GM23338 (cell line): ENCODE results near the gene CPNE7. TPM values are rescaled to one million over a fixed set of nuclear protein-coding genes. Genes with fewer than 3 reads are reported as not detected.

Experiments used
- ATAC-seq: fragments of 200-7000 bp; cut with Tn5 transposase; 3 replicates; pipeline ENCODE4 v1.9.1; 2020
- DNase-seq: peaks from one replicate; pipeline ENCODE4 v3.0.0-alpha.2; 2015; ENCODE audit warnings: low spot score
- H2AFZ ChIP-seq: fragments of 200-600 bp; sonication (generic); 2 replicates; pipeline ENCODE4 v1.8.0; 2016; ENCODE audit warnings: antibody characterized with exemption, mild to moderate bottlenecking, moderate library complexity
- H3F3A ChIP-seq: fragments of 200-600 bp; sonication (generic); replicated peaks from 2 replicates; pipeline ENCODE4 v1.8.0; 2017; ENCODE audit warnings: antibody characterized with exemption, mixed run types, low read depth
- H3K27ac ChIP-seq: fragments of 200-600 bp; sonication (generic); 2 replicates; pipeline ENCODE4 v1.6.1; 2016; ENCODE audit warnings: low read depth
- H3K27me3 ChIP-seq: fragments of 200-600 bp; sonication (generic); 2 replicates; pipeline ENCODE4 v1.8.0; 2016; ENCODE audit warnings: mild to moderate bottlenecking, mixed run types, moderate library complexity; ENCODE audit not compliant: insufficient read depth
- H3K36me3 ChIP-seq: fragments of 200-600 bp; sonication (generic); 2 replicates; pipeline ENCODE4 v1.8.0; 2016; ENCODE audit warnings: mild to moderate bottlenecking; ENCODE audit not compliant: insufficient read depth
- H3K4me1 ChIP-seq: fragments of 200-600 bp; sonication (generic); 2 replicates; pipeline ENCODE4 v1.8.0; 2016; ENCODE audit warnings: mild to moderate bottlenecking, moderate library complexity; ENCODE audit not compliant: insufficient read depth
- H3K4me2 ChIP-seq: fragments of 200-600 bp; sonication (generic); 2 replicates; pipeline ENCODE4 v1.7.1; 2017; ENCODE audit warnings: mixed run types
- H3K4me3 ChIP-seq: fragments of 200-600 bp; sonication (generic); 2 replicates; pipeline ENCODE4 v1.6.1; 2016; ENCODE audit warnings: mixed run types
- H3K79me2 ChIP-seq: fragments of 200-600 bp; sonication (generic); replicated peaks from 2 replicates; pipeline ENCODE4 v1.8.0; 2017; ENCODE audit warnings: mild to moderate bottlenecking; ENCODE audit not compliant: insufficient read depth
- H3K9me2 ChIP-seq: fragments of 200-600 bp; sonication (generic); 2 replicates; pipeline ENCODE4 v1.8.0; 2017; ENCODE audit not compliant: insufficient read depth
- H4K20me1 ChIP-seq: fragments of 200-600 bp; sonication (generic); replicated peaks from 2 replicates; pipeline ENCODE4 v1.8.0; 2017; ENCODE audit warnings: mild to moderate bottlenecking; ENCODE audit not compliant: insufficient read depth
- H3K27ac Mint-ChIP-seq: 2 replicates; pipeline ENCODE4 v1.8.0; 2020; ENCODE audit warnings: inconsistent platforms, mild to moderate bottlenecking, moderate library complexity, mixed read lengths
- H3K27me3 Mint-ChIP-seq: 3 replicates; pipeline ENCODE4 v1.8.0; 2022; ENCODE audit warnings: low read depth, mild to moderate bottlenecking, moderate library complexity, mixed read lengths, inconsistent platforms; ENCODE audit not compliant: insufficient read depth, poor library complexity
- H3K36me3 Mint-ChIP-seq: 3 replicates; pipeline ENCODE4 v1.8.0; 2021; ENCODE audit warnings: low read depth, mild to moderate bottlenecking, inconsistent platforms, moderate library complexity, mixed read lengths
- H3K4me1 Mint-ChIP-seq: 3 replicates; pipeline ENCODE4 v1.8.0; 2020; ENCODE audit warnings: mild to moderate bottlenecking, inconsistent platforms, mixed read lengths
- H3K4me3 Mint-ChIP-seq: 3 replicates; pipeline ENCODE4 v1.8.0; 2021; ENCODE audit warnings: moderate library complexity, mild to moderate bottlenecking, inconsistent platforms, mixed read lengths
- H3K9me3 Mint-ChIP-seq: 3 replicates; pipeline ENCODE4 v1.8.0; 2020; ENCODE audit warnings: moderate library complexity, mild to moderate bottlenecking, inconsistent platforms, mixed read lengths
- CREB1 ChIP-seq: fragments of 250-450 bp; sonication (Bioruptor Pico); IDR thresholded peaks from 2 replicates; pipeline ENCODE4 v1.5.0; 2020; ENCODE audit warnings: low read depth, mild to moderate bottlenecking, moderate library complexity
- EZH2 ChIP-seq: fragments of 200-600 bp; sonication (generic); IDR thresholded peaks from one replicate; pipeline ENCODE4 v1.8.0; 2017; ENCODE audit warnings: antibody characterized with exemption, mild to moderate bottlenecking, low read depth; ENCODE audit not compliant: unreplicated experiment
- EZH2phosphoT487 ChIP-seq: fragments of 200-600 bp; sonication (generic); IDR thresholded peaks from one replicate; pipeline ENCODE4 v1.8.1; 2018; ENCODE audit warnings: antibody characterized with exemption; ENCODE audit not compliant: unreplicated experiment
- JUNB ChIP-seq: IDR thresholded peaks from one replicate; pipeline ENCODE4 v1.6.1; 2016; ENCODE audit warnings: antibody characterized with exemption; ENCODE audit not compliant: unreplicated experiment
- NANOG ChIP-seq: IDR thresholded peaks from 2 replicates; pipeline ENCODE4 v1.6.1; 2016; ENCODE audit warnings: antibody characterized with exemption, borderline replicate concordance
- POLR2AphosphoS5 ChIP-seq: IDR thresholded peaks from 2 replicates; pipeline ENCODE4 v1.6.1; 2016; ENCODE audit warnings: antibody characterized with exemption, low read depth
- STAT1 ChIP-seq: IDR thresholded peaks from one replicate; pipeline ENCODE4 v1.6.1; 2016; ENCODE audit warnings: antibody characterized with exemption; ENCODE audit not compliant: unreplicated experiment
- ZNF114 ChIP-seq: fragments of 250-450 bp; sonication (Bioruptor Pico); IDR thresholded peaks from 2 replicates; pipeline ENCODE4 v1.5.0; 2020; ENCODE audit warnings: mild to moderate bottlenecking, moderate library complexity
- ZNF331 ChIP-seq: fragments of 250-450 bp; sonication (Bioruptor Pico); IDR thresholded peaks from 2 replicates; pipeline ENCODE4 v1.5.0; 2020; ENCODE audit warnings: low read depth, mild to moderate bottlenecking, moderate library complexity
- polyA plus RNA-seq: library from polyadenylated mRNA; unstranded; fragments of >200 nt; fragmentation: Nextera tagmentation; extraction: Ambion mirVana; gene quantifications from 2 replicates; pipeline ENCODE4 v1.2.1, GENCODE V29; 2016
- total RNA-seq: library from RNA; depleted of rRNA; stranded (reverse); fragments of >200 nt; shearing (Covaris generic); gene quantifications from 2 replicates; pipeline ENCODE4 v1.2.3, GENCODE V29; 2014
- TF ChIP-seq, protein P1 (sequence below): IDR thresholded peaks from 2 replicates; pipeline ENCODE4 v1.6.1; 2016; ENCODE audit warnings: antibody characterized with exemption
- TF ChIP-seq, protein P2 (sequence below): IDR thresholded peaks from one replicate; pipeline ENCODE4 v1.6.1; 2018; ENCODE audit warnings: antibody characterized with exemption; ENCODE audit not compliant: unreplicated experiment
- TF ChIP-seq, protein P3 (sequence below), 2 experiments: fragments of 200-600 bp in 1 of 2; sonication (generic) in 1 of 2; conservative IDR thresholded peaks; 2 replicates each; pipeline versions ENCODE4 v1.5.1 to v1.6.1; 2016 to 2017; ENCODE audit warnings: antibody characterized with exemption in 2 of 2, low read depth in 2 of 2, mild to moderate bottlenecking in 2 of 2, moderate library complexity in 1 of 2
- TF ChIP-seq, protein P4 (sequence below): fragments of 250-450 bp; sonication (Bioruptor Pico); IDR thresholded peaks from 2 replicates; pipeline ENCODE4 v1.5.0; 2020; ENCODE audit warnings: mild to moderate bottlenecking, moderate library complexity

Gene CPNE7
- total and polyA plus RNA-seq, 2 experiments from 2014 or later, result 11.2 to 15.7 TPM

DNA sequence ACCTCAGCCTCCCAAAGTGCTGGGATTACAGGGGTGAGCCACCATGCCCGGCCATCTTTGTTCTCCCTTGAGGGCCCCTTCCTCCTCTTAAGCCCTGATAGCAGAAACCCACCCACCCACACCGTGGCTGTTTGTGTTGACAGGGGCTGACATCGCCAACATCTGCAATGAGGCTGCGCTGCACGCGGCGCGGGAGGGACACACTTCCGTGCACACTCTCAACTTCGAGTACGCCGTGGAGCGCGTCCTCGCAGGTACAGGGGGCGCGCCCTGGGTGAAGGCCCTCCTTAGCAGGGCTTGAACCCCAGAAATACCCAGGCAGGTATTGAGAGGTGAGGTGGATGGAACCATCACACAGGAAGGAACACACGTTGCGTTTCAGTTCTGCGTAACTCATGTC is 27.7 kb upstream of the CPNE7 start:
- Histone ChIP-seq H3K4me1 (no peaks in the 10 kb centered on the region), H3K4me2 (no peak overlapping the region), H3K79me2 (no peaks in the 10 kb centered on the region), H3K36me3 (peaks cover 15% of the 10 kb centered on the region), H3K27me3 (no peaks in the 10 kb centered on the region), H2AFZ (no peak overlapping the region), H3K9me2 (no peaks in the 10 kb centered on the region), H3F3A (0 out of 2 replicates have a peak, but pooled peaks cover 3% of the 10 kb centered on the region), H3K4me3 (no peak overlapping the region), H4K20me1 (no peaks in the 10 kb centered on the region), H3K27ac (no peak overlapping the region)
- Mint-ChIP-seq H3K27me3 (peaks cover 11% of the 10 kb centered on the region), H3K9me3 (no peaks in the 10 kb centered on the region), H3K4me3 (no peak overlapping the region), H3K4me1 (no peaks in the 10 kb centered on the region), H3K36me3 (peaks cover 62% of the 10 kb centered on the region), H3K27ac (no peak overlapping the region)
- TF ChIP-seq ZNF331, result no peak
- TF ChIP-seq POLR2AphosphoS5, result no peak
- TF ChIP-seq, protein P1, sequence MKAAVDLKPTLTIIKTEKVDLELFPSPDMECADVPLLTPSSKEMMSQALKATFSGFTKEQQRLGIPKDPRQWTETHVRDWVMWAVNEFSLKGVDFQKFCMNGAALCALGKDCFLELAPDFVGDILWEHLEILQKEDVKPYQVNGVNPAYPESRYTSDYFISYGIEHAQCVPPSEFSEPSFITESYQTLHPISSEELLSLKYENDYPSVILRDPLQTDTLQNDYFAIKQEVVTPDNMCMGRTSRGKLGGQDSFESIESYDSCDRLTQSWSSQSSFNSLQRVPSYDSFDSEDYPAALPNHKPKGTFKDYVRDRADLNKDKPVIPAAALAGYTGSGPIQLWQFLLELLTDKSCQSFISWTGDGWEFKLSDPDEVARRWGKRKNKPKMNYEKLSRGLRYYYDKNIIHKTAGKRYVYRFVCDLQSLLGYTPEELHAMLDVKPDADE, result no peak
- TF ChIP-seq ZNF114, result no peak
- no peak for TF ChIP-seq EZH2
- TF ChIP-seq, protein P2, sequence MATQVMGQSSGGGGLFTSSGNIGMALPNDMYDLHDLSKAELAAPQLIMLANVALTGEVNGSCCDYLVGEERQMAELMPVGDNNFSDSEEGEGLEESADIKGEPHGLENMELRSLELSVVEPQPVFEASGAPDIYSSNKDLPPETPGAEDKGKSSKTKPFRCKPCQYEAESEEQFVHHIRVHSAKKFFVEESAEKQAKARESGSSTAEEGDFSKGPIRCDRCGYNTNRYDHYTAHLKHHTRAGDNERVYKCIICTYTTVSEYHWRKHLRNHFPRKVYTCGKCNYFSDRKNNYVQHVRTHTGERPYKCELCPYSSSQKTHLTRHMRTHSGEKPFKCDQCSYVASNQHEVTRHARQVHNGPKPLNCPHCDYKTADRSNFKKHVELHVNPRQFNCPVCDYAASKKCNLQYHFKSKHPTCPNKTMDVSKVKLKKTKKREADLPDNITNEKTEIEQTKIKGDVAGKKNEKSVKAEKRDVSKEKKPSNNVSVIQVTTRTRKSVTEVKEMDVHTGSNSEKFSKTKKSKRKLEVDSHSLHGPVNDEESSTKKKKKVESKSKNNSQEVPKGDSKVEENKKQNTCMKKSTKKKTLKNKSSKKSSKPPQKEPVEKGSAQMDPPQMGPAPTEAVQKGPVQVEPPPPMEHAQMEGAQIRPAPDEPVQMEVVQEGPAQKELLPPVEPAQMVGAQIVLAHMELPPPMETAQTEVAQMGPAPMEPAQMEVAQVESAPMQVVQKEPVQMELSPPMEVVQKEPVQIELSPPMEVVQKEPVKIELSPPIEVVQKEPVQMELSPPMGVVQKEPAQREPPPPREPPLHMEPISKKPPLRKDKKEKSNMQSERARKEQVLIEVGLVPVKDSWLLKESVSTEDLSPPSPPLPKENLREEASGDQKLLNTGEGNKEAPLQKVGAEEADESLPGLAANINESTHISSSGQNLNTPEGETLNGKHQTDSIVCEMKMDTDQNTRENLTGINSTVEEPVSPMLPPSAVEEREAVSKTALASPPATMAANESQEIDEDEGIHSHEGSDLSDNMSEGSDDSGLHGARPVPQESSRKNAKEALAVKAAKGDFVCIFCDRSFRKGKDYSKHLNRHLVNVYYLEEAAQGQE, result no peak
- TF ChIP-seq, protein P3, sequence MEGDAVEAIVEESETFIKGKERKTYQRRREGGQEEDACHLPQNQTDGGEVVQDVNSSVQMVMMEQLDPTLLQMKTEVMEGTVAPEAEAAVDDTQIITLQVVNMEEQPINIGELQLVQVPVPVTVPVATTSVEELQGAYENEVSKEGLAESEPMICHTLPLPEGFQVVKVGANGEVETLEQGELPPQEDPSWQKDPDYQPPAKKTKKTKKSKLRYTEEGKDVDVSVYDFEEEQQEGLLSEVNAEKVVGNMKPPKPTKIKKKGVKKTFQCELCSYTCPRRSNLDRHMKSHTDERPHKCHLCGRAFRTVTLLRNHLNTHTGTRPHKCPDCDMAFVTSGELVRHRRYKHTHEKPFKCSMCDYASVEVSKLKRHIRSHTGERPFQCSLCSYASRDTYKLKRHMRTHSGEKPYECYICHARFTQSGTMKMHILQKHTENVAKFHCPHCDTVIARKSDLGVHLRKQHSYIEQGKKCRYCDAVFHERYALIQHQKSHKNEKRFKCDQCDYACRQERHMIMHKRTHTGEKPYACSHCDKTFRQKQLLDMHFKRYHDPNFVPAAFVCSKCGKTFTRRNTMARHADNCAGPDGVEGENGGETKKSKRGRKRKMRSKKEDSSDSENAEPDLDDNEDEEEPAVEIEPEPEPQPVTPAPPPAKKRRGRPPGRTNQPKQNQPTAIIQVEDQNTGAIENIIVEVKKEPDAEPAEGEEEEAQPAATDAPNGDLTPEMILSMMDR (conservative IDR thresholded peaks at IDR 0.05; ENCODE audit: low read depth in 2 of 2), result no peak
- TF ChIP-seq EZH2phosphoT487, result no peak
- no peak for TF ChIP-seq NANOG
- TF ChIP-seq, protein P4, sequence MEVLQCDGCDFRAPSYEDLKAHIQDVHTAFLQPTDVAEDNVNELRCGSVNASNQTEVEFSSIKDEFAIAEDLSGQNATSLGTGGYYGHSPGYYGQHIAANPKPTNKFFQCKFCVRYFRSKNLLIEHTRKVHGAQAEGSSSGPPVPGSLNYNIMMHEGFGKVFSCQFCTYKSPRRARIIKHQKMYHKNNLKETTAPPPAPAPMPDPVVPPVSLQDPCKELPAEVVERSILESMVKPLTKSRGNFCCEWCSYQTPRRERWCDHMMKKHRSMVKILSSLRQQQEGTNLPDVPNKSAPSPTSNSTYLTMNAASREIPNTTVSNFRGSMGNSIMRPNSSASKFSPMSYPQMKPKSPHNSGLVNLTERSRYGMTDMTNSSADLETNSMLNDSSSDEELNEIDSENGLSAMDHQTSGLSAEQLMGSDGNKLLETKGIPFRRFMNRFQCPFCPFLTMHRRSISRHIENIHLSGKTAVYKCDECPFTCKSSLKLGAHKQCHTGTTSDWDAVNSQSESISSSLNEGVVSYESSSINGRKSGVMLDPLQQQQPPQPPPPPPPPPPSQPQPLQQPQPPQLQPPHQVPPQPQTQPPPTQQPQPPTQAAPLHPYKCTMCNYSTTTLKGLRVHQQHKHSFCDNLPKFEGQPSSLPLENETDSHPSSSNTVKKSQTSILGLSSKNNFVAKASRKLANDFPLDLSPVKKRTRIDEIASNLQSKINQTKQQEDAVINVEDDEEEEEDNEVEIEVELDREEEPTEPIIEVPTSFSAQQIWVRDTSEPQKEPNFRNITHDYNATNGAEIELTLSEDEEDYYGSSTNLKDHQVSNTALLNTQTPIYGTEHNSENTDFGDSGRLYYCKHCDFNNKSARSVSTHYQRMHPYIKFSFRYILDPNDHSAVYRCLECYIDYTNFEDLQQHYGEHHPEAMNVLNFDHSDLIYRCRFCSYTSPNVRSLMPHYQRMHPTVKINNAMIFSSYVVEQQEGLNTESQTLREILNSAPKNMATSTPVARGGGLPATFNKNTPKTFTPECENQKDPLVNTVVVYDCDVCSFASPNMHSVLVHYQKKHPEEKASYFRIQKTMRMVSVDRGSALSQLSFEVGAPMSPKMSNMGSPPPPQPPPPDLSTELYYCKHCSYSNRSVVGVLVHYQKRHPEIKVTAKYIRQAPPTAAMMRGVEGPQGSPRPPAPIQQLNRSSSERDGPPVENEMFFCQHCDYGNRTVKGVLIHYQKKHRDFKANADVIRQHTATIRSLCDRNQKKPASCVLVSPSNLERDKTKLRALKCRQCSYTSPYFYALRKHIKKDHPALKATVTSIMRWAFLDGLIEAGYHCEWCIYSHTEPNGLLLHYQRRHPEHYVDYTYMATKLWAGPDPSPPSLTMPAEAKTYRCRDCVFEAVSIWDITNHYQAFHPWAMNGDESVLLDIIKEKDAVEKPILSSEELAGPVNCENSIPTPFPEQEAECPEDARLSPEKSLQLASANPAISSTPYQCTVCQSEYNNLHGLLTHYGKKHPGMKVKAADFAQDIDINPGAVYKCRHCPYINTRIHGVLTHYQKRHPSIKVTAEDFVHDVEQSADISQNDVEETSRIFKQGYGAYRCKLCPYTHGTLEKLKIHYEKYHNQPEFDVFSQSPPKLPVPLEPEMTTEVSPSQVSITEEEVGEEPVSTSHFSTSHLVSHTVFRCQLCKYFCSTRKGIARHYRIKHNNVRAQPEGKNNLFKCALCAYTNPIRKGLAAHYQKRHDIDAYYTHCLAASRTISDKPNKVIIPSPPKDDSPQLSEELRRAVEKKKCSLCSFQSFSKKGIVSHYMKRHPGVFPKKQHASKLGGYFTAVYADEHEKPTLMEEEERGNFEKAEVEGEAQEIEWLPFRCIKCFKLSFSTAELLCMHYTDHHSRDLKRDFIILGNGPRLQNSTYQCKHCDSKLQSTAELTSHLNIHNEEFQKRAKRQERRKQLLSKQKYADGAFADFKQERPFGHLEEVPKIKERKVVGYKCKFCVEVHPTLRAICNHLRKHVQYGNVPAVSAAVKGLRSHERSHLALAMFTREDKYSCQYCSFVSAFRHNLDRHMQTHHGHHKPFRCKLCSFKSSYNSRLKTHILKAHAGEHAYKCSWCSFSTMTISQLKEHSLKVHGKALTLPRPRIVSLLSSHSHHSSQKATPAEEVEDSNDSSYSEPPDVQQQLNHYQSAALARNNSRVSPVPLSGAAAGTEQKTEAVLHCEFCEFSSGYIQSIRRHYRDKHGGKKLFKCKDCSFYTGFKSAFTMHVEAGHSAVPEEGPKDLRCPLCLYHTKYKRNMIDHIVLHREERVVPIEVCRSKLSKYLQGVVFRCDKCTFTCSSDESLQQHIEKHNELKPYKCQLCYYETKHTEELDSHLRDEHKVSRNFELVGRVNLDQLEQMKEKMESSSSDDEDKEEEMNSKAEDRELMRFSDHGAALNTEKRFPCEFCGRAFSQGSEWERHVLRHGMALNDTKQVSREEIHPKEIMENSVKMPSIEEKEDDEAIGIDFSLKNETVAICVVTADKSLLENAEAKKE (CRISPR knock-in tag), result no peak
- TF ChIP-seq JUNB, result no peak
- no peak for TF ChIP-seq STAT1
- no peak for TF ChIP-seq CREB1 (CRISPR knock-in tag)
- no peak for ATAC-seq
- no peak for DNase-seq
